ENCODE measurements around the gene WDR59. TPM values are rescaled to one million over a fixed set of nuclear protein-coding genes. Genes with fewer than 3 reads are reported as not detected.

Gene WDR59
- polyA plus RNA-seq, 3 donors, result 6.7 to 44.4 (median 7.8) TPM

DNA sequence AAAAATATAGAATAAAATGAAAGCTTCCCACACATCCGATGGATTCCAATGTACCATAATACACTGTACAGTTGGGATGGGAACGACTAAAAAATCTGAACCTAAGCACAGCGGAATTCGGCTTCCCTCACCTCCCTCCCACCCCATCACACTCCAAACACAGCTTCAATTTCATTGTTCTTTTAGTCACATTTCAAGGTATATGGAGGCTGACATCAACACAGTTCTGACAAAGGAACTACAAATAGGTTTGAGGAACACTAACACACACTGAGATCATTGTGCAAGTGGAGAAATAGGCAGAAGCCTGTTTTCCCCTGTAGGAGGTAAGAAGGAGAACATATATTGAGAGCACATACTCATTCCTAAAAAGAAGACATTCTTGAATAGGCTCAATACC is 85.1 kb downstream of the WDR59 start:
- Mint-ChIP-seq H3K9me3 (peaks cover 0 to 3% (median 0%) of the 10 kb centered on the region in 7 donors), H3K4me1 (peaks cover 2% of the 10 kb centered on the region), H3K27me3 (ENCODE audit: low read depth in 3 of 3) (no peaks in the 10 kb centered on the region), H3K4me3 (no peak overlapping the region), H3K36me3 (peaks cover 52 to 62% of the 10 kb centered on the region in 2 donors), H3K27ac (no peak overlapping the region)
- Histone ChIP-seq H2AFZ (ENCODE audit: insufficient read depth, low read depth, low read length, poor library complexity, severe bottlenecking) (no peak overlapping the region), H3K4me2 (replicated peaks; ENCODE audit: extremely low read depth, low read length, poor library complexity, severe bottlenecking) (no peak overlapping the region), H3K9ac (ENCODE audit: insufficient read depth, low read length, poor library complexity, severe bottlenecking) (no peak overlapping the region), H3K36me3 (replicated peaks in 1 of 2; ENCODE audit: control insufficient read depth in 1 of 2, insufficient read depth in 2 of 2, low read length in 2 of 2) (peaks cover 9 to 45% of the 10 kb centered on the region in 2 donors), H3K9me3 (replicated peaks in 1 of 2; ENCODE audit: control insufficient read depth in 1 of 2, insufficient read depth in 1 of 2, low read length in 2 of 2) (no peaks in the 10 kb centered on the region), H3K4me3 (replicated peaks in 1 of 3; ENCODE audit: low read depth in 2 of 3, low read length in 3 of 3) (no peak overlapping the region), H3K4me1 (ENCODE audit: control insufficient read depth in 1 of 2, insufficient read depth in 2 of 2, low read length in 2 of 2) (no peaks in the 10 kb centered on the region), H3K27me3 (ENCODE audit: control insufficient read depth in 2 of 2, insufficient read depth in 2 of 2, low read length in 2 of 2) (no peaks in the 10 kb centered on the region), H3K27ac (ENCODE audit: low read depth in 1 of 2, low read length in 2 of 2) (no peak overlapping the region), H4K20me1 (ENCODE audit: insufficient read depth, low read length) (no peaks in the 10 kb centered on the region), H3K79me2 (ENCODE audit: insufficient read depth, low read length) (no peaks in the 10 kb centered on the region)
- TF ChIP-seq CTCF (IDR thresholded peaks at IDR 0.05), result no peak
- intact Hi-C loops (cut with micrococcal nuclease), result no loop called here
- 100% methylated on average over 3 of the region's 4 CpGs for WGBS (ENCODE audit: insufficient coverage)
- no peak for DNase-seq

GRCh38 chr16:74898659-74899058 is 86.3 kb downstream of the WDR59 start:
- no peak overlapping the region for H3K4me3 Mint-ChIP-seq
- intact Hi-C loops (cut with micrococcal nuclease), result no loop called here
- Histone ChIP-seq H3K9ac (ENCODE audit: insufficient read depth, low read length, poor library complexity, severe bottlenecking) (no peak overlapping the region), H3K36me3 (replicated peaks in 1 of 2; ENCODE audit: control insufficient read depth in 1 of 2, insufficient read depth in 2 of 2, low read length in 2 of 2) (peaks cover 9 to 52% of the 10 kb centered on the region in 2 donors), H3K27me3 (ENCODE audit: control insufficient read depth in 2 of 2, insufficient read depth in 2 of 2, low read length in 2 of 2) (no peaks in the 10 kb centered on the region), H3K4me3 (replicated peaks in 1 of 3; ENCODE audit: low read depth in 2 of 3, low read length in 3 of 3) (no peak overlapping the region), H3K4me1 (ENCODE audit: control insufficient read depth in 1 of 2, insufficient read depth in 2 of 2, low read length in 2 of 2) (no peaks in the 10 kb centered on the region), H3K4me2 (replicated peaks; ENCODE audit: extremely low read depth, low read length, poor library complexity, severe bottlenecking) (no peak overlapping the region), H2AFZ (ENCODE audit: insufficient read depth, low read depth, low read length, poor library complexity, severe bottlenecking) (no peak overlapping the region), H3K79me2 (ENCODE audit: insufficient read depth, low read length) (no peaks in the 10 kb centered on the region), H3K27ac (ENCODE audit: low read depth in 1 of 2, low read length in 2 of 2) (no peak overlapping the region), H4K20me1 (ENCODE audit: insufficient read depth, low read length) (no peaks in the 10 kb centered on the region), H3K9me3 (replicated peaks in 1 of 2; ENCODE audit: control insufficient read depth in 1 of 2, insufficient read depth in 1 of 2, low read length in 2 of 2) (no peaks in the 10 kb centered on the region)
- peaks cover 0 to 1% (median 0%) of the 10 kb centered on the region in 7 donors for H3K9me3 Mint-ChIP-seq
- H3K4me1 Mint-ChIP-seq, result peaks cover 2% of the 10 kb centered on the region
- no peaks in the 10 kb centered on the region for H3K27me3 Mint-ChIP-seq (ENCODE audit: low read depth in 3 of 3)
- H3K27ac Mint-ChIP-seq, result peak overlapping the region in 1 of 7 donors; percentile 31
- WGBS (ENCODE audit: insufficient coverage), result 97% methylated on average over 5 of the region's 8 CpGs
- TF ChIP-seq CTCF (IDR thresholded peaks at IDR 0.05), result no peak
- DNase-seq, result no peak
- peaks cover 51 to 62% of the 10 kb centered on the region in 2 donors for H3K36me3 Mint-ChIP-seq
